Panc1 (cell line): ENCODE measurements around the gene HSPA1L. TPM values are rescaled to one million over a fixed set of nuclear protein-coding genes. Genes with fewer than 3 reads are reported as not detected.
A peak's percentile ranks its signal among the peaks of the same experiment; 100 is the strongest.
"Not testable (repeated sequence)": the region's sequence is repeated elsewhere in the genome, so short reads cannot be mapped to it uniquely, and the experiment has no call there.

Source experiments
- ATAC-seq: fragments of 200-7000 bp; cut with Tn5 transposase; 2 replicates; pipeline ENCODE4 v1.9.1; 2020; ENCODE audit warnings: mild to moderate bottlenecking, moderate library complexity
- BruUV-seq: library from RNA; stranded (reverse); fragments of 400-500 nt; replicated peaks from 2 replicates; lab custom pipeline; 2021; lab: Mats Ljungman, UMichigan
- CTCF ChIA-PET: fragments of 300-600 bp; sonication (Branson Sonifier 250); formaldehyde crosslinking; loops from one replicate; lab custom pipeline; 2022; ENCODE audit warnings: antibody characterized with exemption; lab: Charles Lee
- POLR2A ChIA-PET: fragments of 300-600 bp; sonication (Branson Sonifier 250); formaldehyde crosslinking; loops from one replicate; lab custom pipeline; 2022; ENCODE audit warnings: antibody characterized with exemption; lab: Charles Lee
- DNase-seq: peaks from one replicate; pipeline ENCODE4 v3.0.0-alpha.2; 2010; ENCODE audit warnings: low read depth, low spot score
- H3K27ac ChIP-seq: 2 replicates; pipeline ENCODE4 v1.5.1; 2011; ENCODE audit warnings: mild to moderate bottlenecking, low read length, inconsistent platforms
- H3K27me3 ChIP-seq: fragments of 200-500 bp; sonication (Bioruptor generic); 2 replicates; pipeline ENCODE4 v1.6.0; 2014; ENCODE audit warnings: low read length, inconsistent platforms; ENCODE audit not compliant: control insufficient read depth, insufficient read depth
- H3K36me3 ChIP-seq: fragments of 200-500 bp; sonication (Bioruptor generic); 2 replicates; pipeline ENCODE4 v1.5.1; 2014; ENCODE audit warnings: inconsistent platforms, mild to moderate bottlenecking, low read length, moderate library complexity; ENCODE audit not compliant: control insufficient read depth, insufficient read depth
- H3K4me1 ChIP-seq: 2 replicates; pipeline ENCODE4 v1.5.1; 2011; ENCODE audit warnings: inconsistent platforms, mild to moderate bottlenecking, low read length, moderate library complexity; ENCODE audit not compliant: control insufficient read depth, insufficient read depth
- H3K4me3 ChIP-seq, 2 experiments: 2 replicates each; pipeline ENCODE4 v1.5.1; 2011 to 2012; ENCODE audit warnings: low read depth in 2 of 2, low read length in 2 of 2, mild to moderate bottlenecking in 2 of 2, inconsistent platforms in 1 of 2, moderate library complexity in 1 of 2
- H3K9me3 ChIP-seq: fragments of 200-500 bp; sonication (Bioruptor generic); 2 replicates; pipeline ENCODE4 v1.5.1; 2014; ENCODE audit warnings: low read depth, mild to moderate bottlenecking, inconsistent platforms, low read length, moderate library complexity; ENCODE audit not compliant: control insufficient read depth, insufficient read depth
- POLR2AphosphoS5 ChIP-seq: IDR thresholded peaks from 2 replicates; pipeline ENCODE4 v1.6.1; 2012; ENCODE audit warnings: mild to moderate bottlenecking, low read depth, low read length, moderate library complexity
- SIN3A ChIP-seq: IDR thresholded peaks from 2 replicates; pipeline ENCODE4 v1.6.1; 2012; ENCODE audit warnings: low read depth, mild to moderate bottlenecking, low read length, moderate library complexity, borderline replicate concordance; ENCODE audit not compliant: insufficient read depth
- TCF7L2 ChIP-seq: IDR thresholded peaks from 2 replicates; pipeline ENCODE4 v1.6.1; 2011; ENCODE audit warnings: mild to moderate bottlenecking, low read depth, low read length, inconsistent platforms
- in situ Hi-C: cut with HindIII; loops from 2 replicates; pipeline ENCODE4 v1.10.0; 2016; ENCODE audit warnings: low sequenced_read_pairs, low pct_unique_long_range_greater_than_20kb
- intact Hi-C: fragments of 100-400 bp; cut with micrococcal nuclease; formaldehyde crosslinking; loops from one replicate; pipeline ENCODE4 v1.10.0; 2022; ENCODE audit not compliant: unreplicated experiment
- total RNA-seq: library from RNA; stranded (reverse); gene quantifications from one replicate; pipeline ENCODE4 v1.2.1, GENCODE V29; 2021; ENCODE audit not compliant: unreplicated experiment
- TF ChIP-seq, protein P1 (sequence below), 2 experiments: IDR thresholded peaks; 2 replicates each; pipeline ENCODE4 v1.6.1; 2011 to 2012; ENCODE audit warnings: low read depth in 2 of 2, control low read depth in 1 of 2, low read length in 1 of 2, mild to moderate bottlenecking in 1 of 2, moderate library complexity in 1 of 2; ENCODE audit not compliant: insufficient read depth in 1 of 2

HSPA1L gene
- total RNA-seq, 1 experiment from 2014 or later, result 2.8 TPM

DNA sequence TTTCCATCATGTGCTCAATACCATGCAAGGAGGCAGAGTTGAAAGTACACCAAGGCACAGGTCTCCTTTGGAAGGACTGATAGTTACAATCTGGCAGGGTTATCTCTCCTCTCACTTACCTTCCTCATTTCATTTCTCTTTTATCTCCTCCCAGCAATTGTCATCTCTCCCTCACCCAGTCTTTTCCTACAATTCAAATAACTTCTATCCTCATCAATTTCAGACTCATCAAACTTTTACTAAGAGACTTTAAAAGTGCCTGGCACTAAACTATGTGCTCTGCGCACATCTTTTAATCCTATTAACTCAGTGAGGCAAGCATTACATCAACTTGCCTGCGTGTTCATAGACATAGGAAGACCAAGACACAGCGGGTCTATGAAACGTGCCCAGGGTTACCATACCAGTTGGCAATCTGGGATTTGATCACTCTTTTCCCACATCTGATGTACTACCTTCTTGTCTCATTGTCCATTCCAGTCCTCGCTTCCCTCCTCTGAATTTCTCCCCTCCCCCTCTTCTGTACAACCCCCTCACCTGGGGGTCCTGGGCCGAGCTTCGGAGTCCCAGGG is 20.7 kb downstream of the HSPA1L start (continued):
- TF ChIP-seq, protein P1, sequence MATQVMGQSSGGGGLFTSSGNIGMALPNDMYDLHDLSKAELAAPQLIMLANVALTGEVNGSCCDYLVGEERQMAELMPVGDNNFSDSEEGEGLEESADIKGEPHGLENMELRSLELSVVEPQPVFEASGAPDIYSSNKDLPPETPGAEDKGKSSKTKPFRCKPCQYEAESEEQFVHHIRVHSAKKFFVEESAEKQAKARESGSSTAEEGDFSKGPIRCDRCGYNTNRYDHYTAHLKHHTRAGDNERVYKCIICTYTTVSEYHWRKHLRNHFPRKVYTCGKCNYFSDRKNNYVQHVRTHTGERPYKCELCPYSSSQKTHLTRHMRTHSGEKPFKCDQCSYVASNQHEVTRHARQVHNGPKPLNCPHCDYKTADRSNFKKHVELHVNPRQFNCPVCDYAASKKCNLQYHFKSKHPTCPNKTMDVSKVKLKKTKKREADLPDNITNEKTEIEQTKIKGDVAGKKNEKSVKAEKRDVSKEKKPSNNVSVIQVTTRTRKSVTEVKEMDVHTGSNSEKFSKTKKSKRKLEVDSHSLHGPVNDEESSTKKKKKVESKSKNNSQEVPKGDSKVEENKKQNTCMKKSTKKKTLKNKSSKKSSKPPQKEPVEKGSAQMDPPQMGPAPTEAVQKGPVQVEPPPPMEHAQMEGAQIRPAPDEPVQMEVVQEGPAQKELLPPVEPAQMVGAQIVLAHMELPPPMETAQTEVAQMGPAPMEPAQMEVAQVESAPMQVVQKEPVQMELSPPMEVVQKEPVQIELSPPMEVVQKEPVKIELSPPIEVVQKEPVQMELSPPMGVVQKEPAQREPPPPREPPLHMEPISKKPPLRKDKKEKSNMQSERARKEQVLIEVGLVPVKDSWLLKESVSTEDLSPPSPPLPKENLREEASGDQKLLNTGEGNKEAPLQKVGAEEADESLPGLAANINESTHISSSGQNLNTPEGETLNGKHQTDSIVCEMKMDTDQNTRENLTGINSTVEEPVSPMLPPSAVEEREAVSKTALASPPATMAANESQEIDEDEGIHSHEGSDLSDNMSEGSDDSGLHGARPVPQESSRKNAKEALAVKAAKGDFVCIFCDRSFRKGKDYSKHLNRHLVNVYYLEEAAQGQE (IDR thresholded peaks at IDR 0.05; ENCODE audit: insufficient read depth in 1 of 2, low read depth in 2 of 2, low read length in 1 of 2), result no peak

DNA sequence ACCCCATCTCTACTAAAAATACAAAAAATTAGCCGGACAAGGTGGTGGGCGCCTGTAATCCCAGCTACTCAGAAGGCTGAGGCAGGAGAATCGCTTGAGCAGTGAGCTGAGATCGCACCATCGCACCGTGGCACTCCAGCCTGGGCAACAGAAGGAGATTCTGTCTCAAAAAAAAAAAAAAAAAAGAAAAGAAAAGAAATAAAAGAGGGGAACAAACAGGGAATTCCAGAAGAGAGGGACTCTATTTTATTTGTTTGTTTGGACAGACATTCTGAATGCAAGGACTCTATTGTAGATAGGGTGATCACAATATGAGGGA is 21.2 kb downstream of the HSPA1L start:
- Histone ChIP-seq H3K36me3 (peaks cover 13% of the 10 kb centered on the region), H3K4me1 (peaks cover 21% of the 10 kb centered on the region), H3K27ac (peak overlapping the region; percentile 99), H3K4me3 (peak overlapping the region; percentile 92 to 99)
- POLR2A ChIA-PET, result interaction anchor here (0.7 kb wide), 1 partner anchor 40 kb away, joined by 6 read pairs; no protein-coding TSS in a partner anchor
- intact Hi-C loops, CTCF ChIA-PET, DNase-seq, H3K9me3 ChIP-seq, BruUV-seq, in situ Hi-C loops, H3K27me3 ChIP-seq, ATAC-seq: not testable (repeated sequence)

DNA sequence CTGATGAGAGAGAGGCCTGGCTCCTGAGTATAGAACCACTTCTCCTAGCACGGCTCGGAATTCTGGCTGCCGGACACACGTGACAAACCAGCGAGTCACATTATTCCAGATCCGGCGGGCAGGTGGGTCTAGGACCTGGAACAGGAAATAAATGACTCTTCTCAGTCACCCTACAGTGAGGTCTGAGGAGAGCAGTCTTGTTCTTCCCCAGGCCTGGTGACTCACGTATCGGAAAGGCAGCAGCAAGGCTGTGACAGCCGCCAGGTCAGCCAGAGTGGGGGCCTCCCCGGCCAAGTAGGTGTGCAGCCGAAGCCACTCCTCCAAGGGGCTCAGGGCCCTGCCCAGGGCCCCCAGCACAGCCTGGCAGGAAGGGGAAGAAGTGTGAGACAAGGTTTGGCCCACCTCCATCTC is 22.3 kb downstream of the HSPA1L start:
- no TSS peak for BruUV-seq
- POLR2A ChIA-PET, result interaction anchor here (0.6 kb wide), 2 partner anchors 35 to 63 kb away, joined by 3 to 5 read pairs; partner anchors contain the start of gene HSPA1B

More for the DNA sequence above, 22.3 kb downstream of the HSPA1L start:
- ATAC-seq (peak; percentile 34), DNase-seq (no peak)
- Histone ChIP-seq H3K4me1 (peaks cover 21% of the 10 kb centered on the region), H3K36me3 (peaks cover 14% of the 10 kb centered on the region), H3K9me3 (no peaks in the 10 kb centered on the region), H3K27ac (peak overlapping the region; percentile 99), H3K27me3 (no peaks in the 10 kb centered on the region), H3K4me3 (peak overlapping the region; percentile 92 to 99)
- CTCF ChIA-PET, result no interaction called here
- in situ Hi-C loops (no loop called here), intact Hi-C loops (no loop called here)
- TF ChIP-seq SIN3A, result 0 out of 2 replicates have a peak, but pooled peaks have one; percentile 22
- TF ChIP-seq, protein P1 (IDR thresholded peaks at IDR 0.05; ENCODE audit: insufficient read depth in 1 of 2, low read depth in 2 of 2, low read length in 1 of 2), result no peak
- no peak for TF ChIP-seq TCF7L2
- no peak for TF ChIP-seq POLR2AphosphoS5
